NCI-H1436 treated with DMSO at 0.1 percent for 48 hours (cell line): Measurements from ENCODE around the gene STK32C.

Experiments
- DNase-seq: peaks from one replicate; lab custom pipeline; 2025; lab: John Stamatoyannopoulos, UW

The STK32C gene

DNA sequence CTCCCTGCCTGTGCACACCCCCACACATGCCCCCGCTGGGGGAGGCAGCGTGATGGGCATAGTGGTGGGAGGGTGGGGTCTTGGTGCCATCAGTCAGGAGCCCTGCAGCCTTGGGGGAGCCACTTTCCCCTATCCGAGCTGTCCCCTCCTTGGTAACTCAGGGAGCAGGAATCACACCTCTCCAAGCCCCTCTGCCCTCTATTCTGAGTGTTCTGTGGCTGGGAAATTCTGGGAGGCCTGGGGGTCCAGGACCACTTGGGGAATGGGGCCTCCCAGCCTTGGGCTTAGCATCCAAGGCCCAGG lies 109.7 kb downstream of the STK32C start:
- no peak for DNase-seq

DNA sequence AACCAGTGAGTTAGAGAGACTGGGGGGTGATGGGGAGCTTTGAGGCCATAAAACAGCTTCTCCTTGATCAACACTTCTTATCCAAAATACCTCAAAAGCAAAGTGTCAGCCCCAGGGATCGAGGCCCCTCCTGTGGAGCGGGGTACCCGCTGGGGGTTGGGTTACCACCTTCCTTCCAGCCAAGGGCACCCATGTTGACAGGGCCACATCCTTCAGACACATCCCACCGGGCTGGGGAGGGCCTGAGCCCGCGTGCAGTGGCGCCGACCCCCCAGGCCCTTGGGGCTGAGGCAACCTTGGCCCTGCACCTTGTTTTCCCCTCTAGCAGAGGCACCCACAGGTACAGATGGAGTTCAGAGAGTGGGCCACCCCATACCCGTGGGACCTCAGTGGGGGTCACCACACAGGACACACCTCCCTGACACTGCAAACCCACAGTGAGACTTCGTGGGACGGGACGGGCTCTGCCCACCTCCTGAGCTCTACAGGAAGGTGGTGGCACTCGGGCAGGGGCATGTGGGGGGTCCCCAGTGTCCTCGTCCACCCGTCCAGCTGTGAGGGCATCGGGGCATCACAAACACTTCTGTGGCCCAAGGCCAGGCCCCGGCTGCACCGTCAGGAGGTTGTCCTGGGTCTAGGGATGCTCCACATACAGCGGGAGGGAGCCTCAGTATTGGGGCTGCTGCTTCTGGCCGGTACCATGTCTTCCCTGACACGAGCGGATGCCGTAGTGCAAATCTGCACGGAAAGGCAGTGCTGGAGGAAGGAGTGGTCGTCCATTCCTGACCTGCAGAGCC lies 110.3 kb downstream of the STK32C start:
- DNase-seq: no peak

DNA sequence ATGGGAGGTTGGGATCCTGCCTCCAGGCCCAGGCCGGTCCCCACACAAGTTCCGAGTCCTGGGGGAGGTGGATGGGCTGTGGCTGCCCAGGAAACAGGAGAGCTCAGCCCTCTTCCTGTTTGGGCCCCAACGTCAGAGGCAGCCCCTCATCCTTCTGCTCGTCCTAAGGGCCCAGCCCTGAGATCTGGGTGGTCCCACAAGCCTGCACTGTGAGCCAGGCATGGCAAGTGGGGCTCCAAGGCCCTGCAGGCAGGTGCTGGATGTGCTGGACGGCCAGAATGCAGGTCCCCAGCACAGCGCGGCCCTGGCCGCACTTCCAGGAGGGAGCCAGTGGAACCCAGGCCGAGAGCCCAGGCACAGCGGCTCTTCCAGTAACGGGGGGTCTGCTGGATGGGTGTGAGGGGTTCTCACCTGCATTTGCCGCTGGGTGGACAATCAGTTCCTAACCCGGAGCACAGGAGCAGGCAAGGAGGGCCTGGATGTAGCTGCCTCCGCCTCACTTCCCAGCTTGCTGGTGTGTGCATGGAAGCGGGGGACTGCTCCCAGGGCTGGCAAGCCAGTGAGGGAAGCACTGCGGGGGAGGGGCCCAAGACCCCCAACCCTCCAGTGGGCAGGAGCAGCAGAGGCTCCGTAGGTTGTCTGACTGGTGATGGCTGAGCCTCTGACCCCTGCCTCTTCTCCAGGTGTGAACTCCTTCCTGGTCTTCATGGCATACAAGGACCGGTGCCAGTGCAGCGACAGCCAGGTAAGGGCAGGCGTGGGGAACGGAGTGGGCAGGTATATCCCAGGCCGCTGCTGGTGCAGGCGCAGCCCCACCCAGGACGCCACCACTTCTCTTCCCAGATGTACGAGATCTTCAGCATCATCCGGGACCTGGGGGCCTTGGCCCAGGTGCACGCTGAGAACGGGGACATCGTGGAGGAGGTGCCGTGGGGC lies 111.3 kb downstream of the STK32C start:
- no peak for DNase-seq

DNA sequence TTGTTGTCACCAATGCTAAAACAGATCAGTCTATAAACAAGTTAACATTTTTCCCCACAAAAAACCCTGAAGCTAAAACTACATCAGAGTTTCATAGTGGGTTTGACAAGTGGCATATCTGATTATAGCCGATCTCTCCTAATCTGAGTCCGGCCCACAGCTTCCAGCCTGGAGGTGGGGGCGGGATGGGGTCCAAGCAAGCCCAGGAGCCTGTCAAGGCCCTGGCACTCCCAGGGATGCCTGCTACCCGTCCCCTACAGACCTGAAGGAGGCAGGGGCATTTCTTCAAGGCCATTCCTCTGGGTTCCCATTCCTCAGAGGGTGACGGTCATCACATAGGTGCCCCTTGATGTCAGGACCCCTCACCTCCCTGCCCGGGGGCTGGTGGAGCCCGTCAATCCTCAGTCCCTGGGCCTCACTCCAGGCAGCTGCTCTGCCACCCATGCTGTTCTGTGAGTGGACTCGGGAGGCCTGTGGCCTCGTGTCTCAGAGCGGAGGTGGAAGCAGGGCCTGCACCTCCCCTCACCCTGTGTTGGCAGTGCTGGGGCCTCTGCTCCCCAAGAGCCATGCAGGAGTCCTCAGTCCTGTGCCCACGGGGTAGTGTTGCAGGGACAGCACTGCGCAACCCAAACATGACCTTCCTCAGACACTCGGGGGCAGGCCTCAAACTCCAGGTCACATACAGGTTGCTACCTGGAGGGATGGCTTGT lies 112.2 kb downstream of the STK32C start:
- DNase-seq: no peak

- no peak for DNase-seq
Observed at GRCh38 chr10:132194726-132195125, 113.0 kb downstream of the STK32C start.

DNA sequence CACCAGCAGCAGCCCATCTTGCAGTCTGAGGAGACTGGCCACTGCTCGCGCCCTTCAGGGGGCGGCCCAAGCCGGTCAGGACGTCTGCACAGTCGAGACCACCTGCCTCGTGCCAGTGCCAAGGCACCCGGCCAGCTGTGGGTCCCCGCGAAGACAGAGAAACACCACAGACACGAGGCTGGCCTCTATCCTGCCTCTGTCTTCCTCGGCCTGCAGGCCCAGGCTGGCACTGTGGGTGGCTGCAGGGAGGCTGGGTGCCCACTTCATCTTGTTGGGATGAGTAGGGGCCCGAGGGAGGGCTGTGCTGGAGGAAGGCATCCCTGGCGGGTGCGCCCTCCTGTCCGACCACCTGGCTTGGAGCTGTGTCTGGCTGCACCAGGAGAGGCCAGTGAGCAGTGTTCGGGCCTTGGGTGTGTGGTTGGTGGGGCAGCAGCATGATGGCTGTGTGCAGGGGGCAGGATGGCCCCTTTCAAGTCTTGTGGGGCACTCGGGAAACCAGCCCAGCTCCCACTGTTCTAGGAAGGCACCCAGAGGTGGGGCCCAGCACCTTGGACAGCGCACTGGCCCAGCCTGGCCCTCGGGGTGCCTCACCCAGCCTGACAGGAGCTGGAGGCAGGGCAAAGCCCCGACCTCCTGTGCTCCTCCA lies 113.7 kb downstream of the STK32C start:
- DNase-seq: no peak

DNA sequence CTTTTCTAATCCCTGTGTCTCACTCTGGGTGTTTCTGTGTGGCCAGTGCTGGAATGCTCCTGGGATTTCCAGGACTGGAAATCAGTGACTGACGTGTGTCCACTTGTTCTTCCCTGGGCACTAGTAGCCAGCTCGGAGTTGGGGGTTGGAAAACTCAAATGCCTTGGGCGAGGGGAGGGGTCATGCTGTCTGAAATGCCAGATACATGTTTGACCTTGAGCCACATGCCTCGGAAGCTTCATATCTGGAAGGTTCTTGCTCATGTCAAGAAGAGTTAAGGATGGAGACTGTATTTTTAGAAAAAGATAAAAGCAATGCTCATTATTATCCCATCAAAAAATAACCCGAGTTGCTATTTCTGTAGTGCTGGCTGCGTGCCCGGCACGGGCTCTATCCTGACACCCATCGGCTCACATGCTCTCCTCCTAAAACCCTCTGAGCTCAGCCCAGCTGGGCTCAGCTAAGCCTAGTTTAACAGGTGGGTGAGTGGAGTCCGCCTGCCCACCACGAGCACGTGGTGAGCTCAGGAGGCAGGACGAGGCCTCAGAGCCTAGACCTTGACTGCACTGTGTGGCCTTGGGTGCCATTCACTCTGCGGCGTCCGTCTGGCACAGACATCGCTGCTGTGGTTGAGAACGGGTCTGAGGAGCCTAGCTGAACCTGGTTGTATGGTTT lies 114.6 kb downstream of the STK32C start:
- no peak for DNase-seq

DNA sequence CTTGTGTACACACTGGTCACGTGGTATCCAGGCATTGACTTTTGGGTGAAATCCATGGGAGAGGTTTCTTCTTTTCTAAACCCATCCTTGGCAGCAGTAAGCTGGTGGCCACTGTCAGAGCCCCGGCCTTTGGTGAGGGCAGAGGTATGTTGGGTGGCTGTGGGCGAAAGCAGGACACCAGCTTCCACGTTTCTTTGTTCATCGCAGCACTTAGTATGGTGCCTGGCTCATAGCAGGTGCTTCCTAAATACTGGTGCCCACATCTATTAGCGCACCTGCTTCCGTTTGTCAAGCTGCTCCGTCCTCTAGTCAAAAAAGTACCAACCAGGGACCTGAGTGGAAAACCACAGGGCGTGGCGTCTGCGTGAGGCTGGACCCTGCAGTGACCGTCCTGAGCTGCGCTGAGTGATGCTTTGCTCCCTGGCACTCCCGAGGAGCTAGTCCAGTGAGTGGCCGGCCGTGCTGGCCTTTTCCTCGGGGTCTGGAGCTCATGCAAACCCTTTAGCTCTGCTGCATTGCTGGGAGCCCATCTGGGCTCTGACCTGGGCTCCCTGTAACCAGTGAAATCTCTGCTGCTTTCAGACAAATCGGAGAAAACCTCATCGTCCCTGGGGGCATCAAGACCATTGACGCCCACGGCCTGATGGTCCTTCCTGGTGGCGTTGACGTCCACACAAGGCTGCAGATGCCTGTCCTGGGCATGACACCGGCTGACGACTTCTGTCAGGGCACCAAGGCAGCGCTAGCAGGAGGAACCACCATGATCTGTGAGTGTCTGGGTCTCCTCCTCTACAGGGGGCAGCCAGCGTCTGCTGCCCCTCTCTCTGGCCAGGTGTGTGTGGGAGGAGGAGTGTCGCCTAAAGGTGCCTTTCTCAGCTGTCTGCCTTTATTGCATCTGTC lies 115.4 kb downstream of the STK32C start:
- peak; percentile 13 for DNase-seq

DNA sequence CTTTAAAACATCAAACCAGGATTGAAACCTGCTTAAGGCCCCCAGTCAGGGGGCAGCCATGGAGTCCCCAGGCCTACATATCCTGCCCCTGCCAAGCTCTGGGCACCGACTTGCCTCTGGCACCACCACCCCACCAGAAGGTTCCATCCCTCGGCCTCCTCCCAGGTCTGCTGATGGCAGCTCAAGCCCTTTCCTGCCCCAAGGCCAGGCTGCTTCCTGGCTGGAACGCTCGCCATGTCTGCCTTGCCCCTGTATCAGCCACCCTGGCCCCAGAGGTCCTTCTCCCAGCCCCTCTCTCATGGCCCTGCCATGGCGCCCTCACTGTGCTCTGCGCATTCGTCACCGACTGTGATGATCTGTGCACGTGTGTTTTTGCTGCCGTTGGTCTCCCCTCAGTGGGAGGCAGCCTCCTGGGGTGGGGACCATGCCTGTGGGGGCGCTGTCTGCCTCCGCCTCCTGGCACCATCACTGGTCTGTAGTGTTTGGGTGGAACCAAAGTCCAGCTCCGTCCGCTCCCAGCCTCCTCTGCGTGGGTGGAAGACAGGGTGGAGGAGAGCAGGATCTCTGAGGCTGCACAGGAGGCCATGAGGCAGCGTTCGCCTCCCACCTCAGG lies 117.8 kb downstream of the STK32C start:
- no peak for DNase-seq

- no peak for DNase-seq
Observed at GRCh38 chr10:132189016-132189415, 118.7 kb downstream of the STK32C start.

GRCh38 chr10:132188331-132188730 lies 119.4 kb downstream of the STK32C start:
- no peak for DNase-seq

DNA sequence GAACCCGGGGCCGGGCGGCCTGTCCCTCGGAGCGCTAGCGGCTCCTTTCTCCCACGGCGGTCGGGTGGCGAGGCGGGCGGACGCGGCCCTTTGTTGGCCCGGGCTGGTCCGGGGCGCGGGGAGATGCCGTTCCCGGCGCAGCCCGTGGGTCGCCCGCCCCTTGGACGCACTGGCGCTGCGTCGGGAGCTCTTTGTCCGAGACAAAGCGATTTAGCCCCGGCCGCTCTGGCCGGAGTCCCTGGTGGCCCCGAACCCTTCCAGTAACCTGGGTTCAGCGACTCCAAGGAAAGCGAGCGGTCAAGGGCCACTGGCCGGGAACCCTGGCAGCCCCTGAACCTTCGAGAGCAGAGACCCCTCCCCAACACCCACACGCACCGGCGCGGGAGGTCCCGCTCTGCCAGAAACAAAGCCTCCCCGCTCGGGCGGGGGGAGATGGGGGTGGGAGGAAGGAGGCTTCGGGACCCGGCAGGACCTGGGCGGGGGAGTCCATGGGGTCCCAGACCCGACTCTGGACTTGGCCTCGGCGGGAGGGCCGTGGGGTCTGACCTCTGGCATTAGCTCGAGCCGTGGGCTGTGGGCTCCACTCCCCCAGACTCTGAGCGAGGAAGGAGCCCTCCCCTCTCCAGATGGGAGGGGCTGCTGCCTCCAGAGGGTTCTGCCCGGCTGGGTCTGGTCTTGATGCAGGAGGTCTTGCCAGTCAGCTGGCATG lies 120.2 kb downstream of the STK32C start:
- DNase-seq: no peak

DNA sequence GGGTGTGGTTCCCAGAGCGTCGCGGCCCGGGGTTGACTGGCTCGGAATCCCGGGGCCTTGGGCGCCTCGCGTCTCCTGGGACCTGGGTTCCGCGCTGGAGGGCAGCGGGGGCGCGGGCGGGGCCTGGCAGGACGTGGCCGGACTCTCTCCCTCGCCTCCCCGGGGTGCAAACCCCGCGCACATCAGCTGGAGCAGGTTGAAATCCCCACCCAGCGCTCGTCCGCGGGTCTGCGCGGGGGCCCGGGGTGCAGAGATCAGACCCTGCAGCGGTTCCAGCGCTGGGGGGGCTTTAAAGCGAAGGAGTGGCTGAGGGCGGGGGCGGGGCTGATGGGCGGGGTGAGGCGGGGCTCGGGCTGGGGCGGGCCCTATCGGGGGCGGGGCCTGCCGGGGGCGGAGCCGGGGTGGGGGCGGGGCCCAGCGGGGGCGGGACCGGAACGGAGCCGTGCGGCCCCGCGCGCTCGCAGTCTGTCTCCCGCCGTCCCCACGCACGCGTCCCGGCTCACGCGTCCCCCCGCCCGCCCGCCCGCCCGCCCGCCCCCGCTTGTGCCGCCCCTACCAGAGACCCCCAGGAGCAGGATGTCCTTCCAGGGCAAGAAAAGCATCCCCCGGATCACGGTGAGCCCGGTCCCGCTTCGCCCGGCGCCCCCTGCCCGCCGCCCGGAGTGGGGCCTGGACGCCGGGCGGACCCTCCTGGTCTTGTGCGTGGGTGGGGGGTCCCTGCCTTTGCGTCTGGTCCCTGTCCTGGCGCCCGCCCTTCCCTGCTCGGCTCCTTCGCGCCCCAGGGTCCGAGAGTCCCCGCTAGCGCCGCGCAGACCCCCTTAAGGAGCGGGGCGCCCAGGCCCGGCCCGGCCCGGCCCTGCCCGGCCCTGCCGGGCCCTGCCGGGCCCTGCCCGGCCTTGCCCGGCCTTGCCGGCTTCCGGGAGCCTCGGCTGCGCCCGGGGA lies 121.0 kb downstream of the STK32C start, which contains the start of gene DPYSL4:
TSS of gene DPYSL4 (plus strand) at position 461 of the 942 bp plus-strand sequence. CDS start at position 577, 116 bp downstream.
- no peak for DNase-seq

DNA sequence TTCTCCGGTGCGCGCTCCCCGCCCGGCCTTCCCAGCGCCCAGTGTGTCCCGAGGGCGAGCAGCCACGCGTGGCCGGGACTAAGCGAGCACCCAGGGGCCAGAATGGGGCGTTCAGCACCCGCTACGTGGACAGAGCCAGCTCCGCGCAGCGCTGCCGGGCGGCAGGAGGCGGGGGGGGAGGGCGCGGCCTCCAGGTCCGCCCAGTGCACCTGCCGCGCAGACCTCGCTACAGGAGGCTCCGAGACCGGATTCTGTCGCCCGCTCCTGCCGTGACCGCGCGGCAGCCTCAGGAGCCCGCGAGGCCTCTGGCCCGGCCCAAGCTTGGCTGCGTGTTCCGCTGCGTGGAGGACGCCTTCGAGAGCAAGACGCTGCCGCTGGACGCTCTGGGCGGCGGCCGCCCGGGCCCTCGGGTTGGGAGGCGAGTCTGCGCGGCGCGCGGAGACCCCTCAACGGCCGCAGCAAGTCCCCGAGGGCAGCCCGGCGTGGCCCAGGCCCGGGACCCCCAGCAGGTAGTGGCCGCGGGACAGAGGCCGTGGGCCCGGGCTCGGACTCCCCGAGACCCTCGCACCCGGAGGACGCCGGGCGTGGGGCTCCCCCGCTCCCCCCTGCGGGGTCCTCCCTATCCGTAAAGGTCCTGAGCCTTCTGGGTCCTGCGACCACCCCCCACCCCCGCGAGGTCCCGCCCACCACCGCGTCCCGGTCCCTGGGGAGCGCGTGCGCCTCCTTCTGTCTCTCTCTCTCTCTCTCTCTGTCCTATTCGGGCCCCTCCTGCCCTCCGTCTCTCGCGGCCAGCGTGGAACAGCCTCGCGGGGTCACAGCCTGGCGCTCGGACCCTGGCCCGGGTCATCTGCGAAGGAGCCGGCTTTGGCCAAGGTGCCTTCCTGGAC lies 121.9 kb downstream of the STK32C start:
- no peak for DNase-seq

- no peak for DNase-seq
Observed at GRCh38 chr10:132184816-132185593, 122.7 kb downstream of the STK32C start.

- DNase-seq: no peak
Observed at GRCh38 chr10:132183046-132183445, 124.7 kb downstream of the STK32C start.
